HG02678 (cell line): ENCODE results near the gene TAS1R2.
"Not testable (repeated sequence)": the region's sequence is repeated elsewhere in the genome, so short reads cannot be mapped to it uniquely, and the experiment has no call there.

Source experiments
- ATAC-seq: cut with Tn5 transposase; IDR thresholded peaks from one replicate; pipeline ENCODE4 v1.9.1; 2021; ENCODE audit warnings: mild to moderate bottlenecking, moderate library complexity; ENCODE audit not compliant: unreplicated experiment

Gene TAS1R2

DNA sequence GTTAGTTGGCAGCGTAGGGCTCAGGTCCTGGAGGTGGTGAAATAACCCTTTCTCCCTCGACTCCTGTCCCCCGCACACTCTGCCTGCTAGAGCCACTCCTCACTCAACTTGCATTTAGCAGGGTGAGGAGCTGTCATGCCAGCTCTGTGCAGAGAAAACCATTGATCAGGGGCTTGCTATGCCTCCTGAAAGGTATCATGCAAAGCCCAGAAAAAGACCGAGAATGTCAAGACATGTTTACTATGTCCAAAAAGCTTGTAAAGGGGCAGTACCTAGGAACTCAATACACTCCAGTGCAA is 24.9 kb upstream of the TAS1R2 start:
- ATAC-seq: no peak

DNA sequence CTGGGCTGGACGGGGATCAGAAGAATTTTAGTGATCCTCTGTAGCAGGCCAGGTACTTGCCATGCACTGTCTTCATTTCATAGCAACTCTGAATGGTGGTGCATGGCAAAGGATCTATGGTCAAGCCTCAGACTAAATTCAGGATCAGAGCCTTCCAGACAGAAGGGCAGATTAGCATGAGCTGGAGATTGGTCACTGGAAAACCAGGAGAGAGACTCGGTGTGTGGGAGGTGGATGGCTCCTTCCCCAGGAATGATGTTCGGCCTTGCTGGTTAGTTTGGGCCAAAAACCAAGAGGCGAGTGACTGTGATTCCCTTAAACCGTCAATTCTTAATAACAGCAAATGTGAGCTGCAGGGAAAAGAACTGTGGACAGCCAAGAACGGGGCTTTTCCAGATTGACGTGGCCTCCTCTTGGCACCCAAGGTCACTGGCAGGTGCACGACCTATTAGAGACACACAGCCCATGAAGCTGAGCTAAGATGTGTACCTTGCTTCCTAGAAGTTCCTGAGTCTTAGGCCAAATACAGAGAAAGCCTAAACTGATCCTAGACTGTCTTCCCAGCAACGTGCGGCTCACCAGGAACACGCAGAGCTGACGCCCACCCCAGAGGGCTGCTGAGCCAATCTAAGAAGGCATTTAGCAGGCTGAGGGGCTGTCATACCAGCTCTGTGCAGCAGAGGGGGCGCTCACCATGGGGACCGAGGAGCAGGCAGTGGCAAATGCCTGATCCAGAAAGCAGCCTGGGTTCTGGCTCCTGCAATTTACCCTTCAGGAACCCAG is 24.4 kb upstream of the TAS1R2 start:
- no peak for ATAC-seq

DNA sequence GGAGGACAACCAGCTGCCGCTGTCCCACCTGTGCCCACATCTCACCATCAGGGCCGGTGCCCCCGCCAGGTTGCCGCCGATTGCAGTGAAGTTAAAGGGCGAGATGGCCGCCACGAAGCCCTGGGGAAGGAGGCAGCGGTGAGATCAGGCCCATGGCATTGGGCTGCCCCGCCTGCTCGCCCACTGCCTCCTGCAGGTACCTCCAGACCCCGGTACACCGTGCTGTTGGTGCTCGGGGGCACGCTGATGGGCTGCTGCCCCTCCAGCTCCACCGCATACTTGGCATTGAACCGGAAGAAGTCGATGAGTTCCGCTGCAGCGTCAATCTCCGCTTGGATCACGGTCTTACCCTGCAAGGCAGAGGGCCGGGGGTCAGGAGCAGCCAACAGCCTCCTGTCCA is 23.6 kb upstream of the TAS1R2 start:
- ATAC-seq: no peak

DNA sequence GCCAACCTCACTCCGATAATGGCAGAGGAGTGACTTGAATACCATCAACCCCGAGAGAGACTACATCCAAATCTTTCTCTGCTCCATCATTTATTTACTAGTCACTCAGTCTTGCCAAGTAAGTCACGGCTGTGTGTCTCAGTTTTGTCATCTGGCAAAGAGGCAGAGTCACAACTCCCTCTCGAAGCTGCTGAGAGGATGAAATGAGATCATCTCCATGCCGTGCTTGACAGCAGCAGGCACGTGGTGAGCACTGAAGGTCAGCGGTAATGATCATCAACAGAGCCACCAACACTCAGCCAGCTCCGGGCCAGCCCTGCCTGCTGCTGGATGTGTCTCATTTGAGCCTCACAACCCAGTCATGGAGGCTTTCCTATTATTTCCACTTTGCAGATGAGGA is 23.0 kb upstream of the TAS1R2 start:
- ATAC-seq: no peak

DNA sequence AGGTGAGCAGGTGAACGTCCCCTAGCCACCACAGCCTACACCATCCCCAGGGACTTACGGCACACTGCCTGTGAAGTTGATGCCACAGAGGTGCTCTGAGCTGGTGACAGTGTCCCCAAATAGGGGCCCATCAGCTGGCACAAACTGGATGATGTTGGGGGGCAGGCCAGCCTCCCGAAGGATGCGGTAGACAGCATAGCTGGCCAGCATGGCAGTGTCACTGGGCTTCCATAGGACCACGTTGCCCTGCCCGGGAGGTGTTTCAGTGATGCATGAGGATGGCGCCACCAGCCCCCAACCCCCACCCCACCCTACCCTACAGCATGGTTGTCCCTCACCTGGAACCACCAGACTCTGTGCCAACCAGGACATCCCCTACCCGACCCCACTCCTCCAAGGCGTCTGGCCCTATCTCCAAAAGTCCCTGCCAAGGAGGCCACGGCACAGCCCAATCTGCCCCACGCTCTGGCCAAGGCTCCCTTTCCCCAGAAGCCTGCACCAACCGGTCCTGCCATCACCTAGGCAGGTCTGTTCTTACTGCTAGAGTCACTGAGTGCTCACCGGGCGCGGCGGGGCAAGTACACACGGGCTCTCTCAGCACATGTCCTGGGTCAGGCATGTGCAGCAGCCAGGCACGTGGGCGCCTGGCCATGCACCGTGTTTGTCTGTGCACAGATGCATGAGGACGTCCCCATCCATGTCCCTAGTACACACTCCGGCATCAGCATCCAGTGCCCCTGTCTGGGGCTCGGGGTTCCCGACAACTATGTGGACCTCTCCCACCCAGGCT is 22.4 kb upstream of the TAS1R2 start:
- no peak for ATAC-seq

DNA sequence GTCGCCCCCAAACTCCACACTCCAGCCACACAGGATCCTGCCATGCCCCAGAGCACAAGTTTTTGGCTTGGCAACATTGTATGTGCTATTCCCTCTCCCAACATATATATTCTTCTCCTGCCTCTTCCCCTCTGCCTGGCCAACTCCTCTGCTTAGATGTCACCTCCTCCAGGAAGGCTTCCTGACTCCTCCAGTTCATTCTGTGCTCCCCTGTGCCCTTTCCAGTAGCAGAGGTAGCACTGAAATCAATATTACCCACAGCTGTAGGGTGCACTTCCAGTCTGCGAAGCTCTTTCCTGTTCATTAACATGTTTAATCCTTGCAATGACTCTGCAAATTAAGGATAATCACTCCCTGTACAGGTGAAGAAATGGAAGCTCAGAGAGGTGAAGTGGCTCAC is 21.7 kb upstream of the TAS1R2 start:
- ATAC-seq: no peak

DNA sequence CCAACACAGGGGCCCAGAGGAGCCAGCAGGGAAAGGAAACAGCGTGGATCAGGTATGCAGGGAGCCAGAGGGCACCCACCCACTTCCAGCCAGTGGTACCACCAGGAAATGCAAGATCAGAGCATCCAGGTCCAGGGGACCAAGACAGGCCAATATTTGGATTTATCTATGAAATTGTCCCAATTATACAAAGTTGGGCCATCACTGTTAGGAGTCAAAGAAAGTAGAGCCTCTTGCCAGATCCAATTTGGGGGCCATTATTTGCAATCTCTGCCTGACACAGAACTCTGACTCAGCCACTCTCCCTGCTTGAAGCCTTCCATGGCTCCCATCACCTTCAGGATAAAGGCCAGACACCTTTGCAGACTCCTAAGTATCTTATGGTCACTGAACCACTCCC is 21.1 kb upstream of the TAS1R2 start:
- no peak for ATAC-seq

DNA sequence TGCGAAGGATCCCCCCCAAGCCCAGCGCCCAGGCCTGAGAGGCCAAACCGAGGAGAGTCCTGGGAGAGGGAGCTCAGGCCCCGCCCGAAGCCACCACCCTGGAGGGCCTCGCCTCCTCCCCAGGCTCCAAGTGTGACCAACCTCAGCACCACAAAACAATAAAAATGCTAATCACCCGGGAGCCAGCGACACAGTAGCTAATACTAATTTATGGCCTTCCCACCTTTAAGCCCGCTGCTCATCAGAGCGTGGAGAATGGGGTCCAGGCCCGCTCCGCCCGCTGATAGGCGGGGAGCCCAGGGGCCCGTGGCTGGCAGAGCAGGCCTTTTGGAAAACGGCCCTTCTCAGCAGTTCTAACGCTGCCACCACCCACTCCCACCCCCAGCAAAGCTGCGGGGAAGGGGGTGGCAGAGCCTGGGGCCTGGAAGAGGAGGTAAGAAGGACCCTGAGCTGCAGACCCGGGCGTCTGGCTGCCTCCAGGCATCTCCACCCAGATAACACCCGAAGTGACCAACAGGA is 20.4 kb upstream of the TAS1R2 start:
- no peak for ATAC-seq

DNA sequence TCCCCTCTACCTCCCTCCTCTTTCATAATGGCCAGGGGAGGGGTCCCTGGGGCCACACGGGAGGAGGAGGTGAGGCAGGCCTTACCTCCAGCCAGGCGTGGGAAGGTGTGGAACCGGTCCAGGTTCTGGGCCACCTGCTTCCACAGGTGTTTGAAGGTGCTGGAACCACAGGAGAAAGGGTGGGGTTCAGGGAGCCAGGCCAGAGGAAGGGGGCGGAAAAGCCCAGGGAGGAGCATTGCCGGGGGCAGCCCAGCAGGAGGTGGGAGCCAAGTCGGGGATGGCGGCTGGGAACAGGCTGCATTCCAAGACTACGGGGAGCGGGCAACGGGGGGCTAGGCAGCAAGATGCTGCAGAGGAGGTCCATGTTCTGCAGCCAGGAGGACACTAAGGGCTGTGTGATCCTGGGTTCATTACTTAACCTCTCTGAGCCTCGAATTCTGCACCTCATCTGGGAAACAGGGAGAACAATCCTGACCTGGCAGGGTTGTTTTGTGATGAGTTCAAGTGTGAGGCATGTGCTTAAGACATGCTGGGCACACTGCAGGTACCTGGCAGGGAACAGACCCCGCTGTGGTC is 19.8 kb upstream of the TAS1R2 start:
- ATAC-seq: no peak

DNA sequence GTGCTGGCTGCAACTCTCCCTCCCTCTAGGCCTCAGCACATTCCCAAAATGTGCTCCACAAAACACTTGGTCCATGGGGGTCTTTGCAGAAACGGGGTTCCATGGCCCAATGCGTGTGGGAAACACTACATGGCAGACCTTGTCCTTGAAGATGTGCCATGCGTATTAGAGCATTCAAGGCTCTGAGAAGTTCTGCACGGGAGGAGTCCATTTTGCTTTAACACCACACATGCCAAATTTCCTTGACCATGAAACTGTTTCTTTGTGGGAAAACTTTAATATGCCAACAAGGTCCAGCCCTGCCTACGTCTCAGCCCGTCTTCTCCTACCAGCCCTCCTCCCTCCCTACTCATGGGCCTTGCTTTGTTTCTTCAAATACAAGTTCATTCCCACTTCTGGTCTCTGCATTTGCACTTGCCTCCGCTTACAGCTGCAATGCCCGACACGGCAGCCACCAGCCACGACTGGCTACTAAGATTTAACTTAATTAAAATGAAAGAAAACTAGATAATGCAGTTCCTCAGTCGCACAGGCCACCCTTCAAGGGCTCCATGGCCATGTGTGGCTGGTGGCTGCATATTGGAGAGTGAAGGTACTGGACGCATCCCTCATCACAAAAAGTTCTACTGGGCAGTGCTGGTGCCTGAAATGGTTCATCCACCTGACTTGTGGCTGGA is 19.2 kb upstream of the TAS1R2 start:
- no peak for ATAC-seq

DNA sequence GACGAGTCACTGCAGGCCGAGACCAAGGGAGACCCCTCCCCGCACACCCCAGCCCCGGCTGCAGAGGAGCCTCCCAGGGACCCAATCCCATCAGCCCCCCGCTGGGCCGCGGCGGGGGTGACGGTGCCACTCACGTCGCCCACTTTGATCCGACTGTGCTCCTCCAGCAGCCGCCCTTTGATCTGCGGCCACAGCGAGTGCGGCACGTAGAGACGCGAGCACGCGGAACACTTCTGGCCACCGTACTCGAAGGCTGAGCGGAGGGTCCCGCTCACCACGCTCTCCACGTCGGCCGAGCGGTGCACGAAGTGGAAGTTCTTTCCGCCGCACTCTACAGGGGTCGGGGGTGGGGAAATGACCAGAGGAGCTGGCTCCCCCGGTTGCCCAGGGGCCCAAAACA is 17.8 kb upstream of the TAS1R2 start:
- no peak for ATAC-seq

DNA sequence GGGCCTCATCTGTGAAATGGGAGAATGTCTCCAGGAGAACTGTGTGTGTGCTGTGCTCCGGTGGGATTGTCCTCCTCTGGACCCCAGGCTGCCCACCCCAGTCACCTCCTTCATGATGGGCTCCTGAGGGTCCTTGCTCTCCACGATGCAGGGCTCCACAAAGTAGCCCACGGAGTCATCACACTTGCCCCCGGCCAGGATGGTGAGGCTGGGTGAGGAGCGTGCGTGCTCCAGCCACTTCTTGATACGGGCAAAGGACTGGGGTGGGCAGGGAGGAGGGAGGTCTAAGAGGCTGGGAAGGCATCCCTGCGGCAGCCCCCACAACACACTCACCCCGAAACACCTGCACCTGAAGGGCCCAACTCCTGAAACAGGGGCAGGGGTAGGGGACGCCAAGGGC is 16.8 kb upstream of the TAS1R2 start:
- no peak for ATAC-seq

DNA sequence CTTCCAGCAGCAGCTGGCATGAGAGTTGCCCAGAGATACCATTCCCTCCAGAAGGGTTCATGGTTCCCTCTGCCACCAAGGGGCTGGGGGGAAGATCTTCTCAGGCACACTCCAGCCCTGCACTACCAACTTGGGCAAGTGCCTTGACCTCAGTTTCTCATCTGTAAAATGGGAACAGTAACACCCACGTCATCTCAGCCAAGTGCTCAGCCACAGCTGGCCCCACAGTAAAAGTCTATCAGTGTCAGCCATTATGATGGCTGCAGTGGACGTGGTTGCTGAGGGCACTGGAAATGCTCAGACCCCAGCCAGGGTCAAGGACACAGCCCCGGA is 16.3 kb upstream of the TAS1R2 start:
- ATAC-seq: no peak

DNA sequence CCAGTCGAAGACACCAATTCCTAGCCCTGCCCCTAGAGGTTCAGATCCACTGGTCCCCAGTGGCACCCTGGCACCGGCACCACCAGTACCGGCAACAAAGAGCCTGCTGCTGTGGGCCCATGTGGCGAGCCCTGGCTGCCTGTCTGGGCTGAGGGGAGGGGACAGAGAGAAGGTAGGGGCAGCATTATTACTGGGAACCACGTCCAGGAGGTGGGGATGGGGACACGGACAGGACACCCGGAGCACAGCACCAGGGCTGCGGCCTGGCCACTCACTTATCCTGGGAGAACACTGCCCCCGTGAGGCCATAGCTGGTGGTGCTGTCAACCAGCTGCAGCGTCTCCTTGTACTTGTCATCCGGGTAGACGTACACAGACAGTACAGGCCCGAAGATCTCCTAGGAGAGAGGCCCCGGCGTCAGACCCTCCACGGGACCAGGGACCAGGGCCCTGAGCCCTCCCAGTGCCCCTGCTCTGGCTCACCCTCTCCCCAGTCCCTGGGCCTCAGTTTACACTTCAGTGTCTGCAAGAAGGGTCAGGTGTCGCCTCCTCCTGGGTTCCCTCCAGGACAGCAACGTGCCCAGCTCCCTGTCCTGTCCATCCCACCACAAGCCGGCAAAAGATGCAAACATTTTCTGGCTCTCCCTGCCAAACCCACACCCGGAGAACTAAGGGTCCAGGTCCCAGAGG is 15.8 kb upstream of the TAS1R2 start:
- no peak for ATAC-seq

DNA sequence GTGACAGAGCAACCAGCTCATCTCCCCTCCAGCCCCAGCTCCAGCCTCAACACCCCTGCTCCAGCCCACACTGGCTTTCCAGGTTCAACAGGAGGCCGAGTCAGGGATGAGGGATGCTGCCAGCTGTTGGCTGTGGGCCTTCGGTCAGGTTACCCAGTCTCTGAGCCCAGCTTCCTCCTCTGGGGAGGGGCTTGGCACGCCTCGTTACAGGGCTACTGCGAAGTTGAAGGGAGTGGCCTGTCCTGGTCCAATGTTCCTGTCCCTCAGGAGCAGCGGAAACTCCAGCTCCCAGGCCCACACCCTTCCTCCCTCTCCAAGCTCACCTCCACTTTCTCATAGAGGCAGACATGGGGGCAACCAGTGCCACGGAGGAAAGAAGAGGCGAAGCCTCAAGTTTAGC is 15.1 kb upstream of the TAS1R2 start:
- no peak for ATAC-seq

DNA sequence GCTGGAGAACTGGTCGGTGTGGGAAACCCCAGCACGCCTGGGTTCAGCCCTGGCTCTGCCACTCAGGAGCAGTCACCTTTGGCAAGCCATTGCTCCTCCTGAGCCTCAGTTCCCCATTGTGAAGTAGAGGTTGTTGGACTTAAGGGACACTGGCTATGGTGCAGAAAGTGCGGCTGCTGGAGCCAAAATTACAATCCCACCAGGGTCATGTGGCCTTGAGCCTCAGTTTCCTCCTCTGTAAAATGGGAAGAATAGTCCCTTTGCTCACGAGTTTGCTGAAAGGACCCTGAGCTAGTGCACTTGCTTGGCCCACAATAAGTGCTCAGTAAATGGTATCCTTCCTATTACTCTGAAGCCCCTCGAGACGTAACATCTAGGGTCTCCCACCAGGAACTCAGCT is 14.6 kb upstream of the TAS1R2 start:
- no peak for ATAC-seq

DNA sequence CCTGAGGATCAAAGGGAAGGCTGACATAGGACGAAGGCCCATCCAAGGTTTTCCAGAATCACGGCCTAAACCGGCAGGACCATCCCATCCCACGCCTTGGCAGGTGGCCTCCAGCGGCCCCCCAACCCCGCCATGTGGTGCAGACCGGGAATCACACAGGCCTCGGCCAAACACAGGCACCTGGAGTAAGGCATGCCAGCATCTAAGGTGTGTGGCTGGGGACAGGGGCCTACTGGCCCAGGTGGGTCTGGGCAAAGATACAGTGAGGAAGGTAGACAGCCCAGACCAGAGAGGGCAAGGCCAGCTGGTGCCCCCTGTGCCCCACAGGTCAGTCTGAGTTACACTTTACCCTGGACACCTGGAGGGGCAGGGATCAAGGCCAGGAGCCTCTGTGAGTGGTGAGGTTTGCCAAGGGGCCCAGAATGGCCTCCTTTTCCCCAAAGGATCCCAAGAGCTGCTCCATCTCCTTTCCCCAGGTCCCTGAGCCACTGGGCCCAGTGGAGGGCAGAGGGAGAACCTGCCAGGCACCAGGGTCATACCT is 12.7 kb upstream of the TAS1R2 start:
- ATAC-seq: no peak

DNA sequence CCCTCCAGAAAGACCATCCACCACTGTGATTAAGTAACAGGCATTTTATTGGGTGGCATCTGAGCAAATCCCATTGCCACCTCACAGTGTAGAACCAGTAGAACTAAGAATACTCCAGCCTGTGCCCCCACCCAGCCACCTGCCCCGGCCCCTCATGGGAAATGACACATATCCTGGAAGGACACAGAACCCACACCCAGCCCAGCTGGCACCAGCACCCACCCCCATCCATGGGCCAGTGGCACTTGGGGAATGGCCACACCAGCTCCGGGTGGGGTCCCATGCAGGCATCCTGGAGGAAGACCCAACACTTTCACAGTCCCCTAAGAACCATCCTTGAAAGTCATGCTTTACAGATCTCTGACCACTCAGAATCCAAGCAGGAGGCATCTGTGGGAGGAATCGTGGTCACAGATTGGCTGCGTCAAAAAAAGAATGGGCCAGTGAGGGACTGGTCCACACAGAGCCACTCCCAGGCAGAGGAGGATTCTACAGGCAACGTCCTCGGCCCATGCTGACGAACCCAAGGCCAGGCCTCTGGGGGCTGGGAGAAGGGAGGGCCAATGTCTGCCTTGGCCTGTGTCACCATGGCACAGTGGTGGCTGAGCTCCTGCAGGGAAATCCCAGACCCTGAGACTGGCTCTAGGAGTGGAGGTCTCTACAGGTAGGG is 12.1 kb upstream of the TAS1R2 start:
- ATAC-seq: no peak

DNA sequence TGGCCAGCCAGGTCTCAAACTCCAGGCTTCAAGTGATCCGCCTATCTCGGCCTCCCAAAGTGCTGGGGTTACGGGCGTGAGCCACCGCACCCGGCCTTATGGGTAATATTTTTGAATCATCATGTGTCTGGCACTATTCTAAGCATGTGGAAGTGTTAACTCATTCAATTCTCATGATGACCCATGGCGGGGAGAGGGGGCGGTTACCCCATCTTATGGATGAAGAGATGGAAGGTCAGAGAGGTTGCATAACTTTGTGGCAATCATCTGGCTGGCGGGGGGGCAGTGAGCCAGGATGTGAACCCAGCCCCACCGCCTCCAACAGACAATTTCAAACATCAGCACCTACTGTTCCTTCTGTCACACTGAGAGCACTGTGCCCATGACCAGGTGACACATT is 11.5 kb upstream of the TAS1R2 start:
- ATAC-seq: no peak

DNA sequence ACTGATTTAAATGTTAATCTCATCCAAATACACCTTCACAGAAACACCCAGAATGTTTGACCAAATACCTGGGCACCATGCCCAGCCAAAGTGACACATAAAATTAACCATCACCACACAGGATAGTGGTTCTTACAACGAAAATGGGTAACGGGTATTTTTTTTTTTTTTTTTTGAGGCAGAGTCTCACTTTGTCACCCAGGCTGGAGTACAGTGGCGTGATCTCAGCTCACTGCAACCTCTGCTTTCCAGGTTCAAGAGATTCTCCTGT is 11.1 kb upstream of the TAS1R2 start:
- not testable (repeated sequence) for ATAC-seq
